GM12878 (cell line): Measurements from ENCODE around the gene FAM222A. TPM values are rescaled to one million over a fixed set of nuclear protein-coding genes. Genes with fewer than 3 reads are reported as not detected.

Experiments
- ATAC-seq: fragments of 200-7000 bp; cut with Tn5 transposase; 3 replicates; pipeline ENCODE4 v1.9.1; 2020; ENCODE audit warnings: mild to moderate bottlenecking, moderate library complexity
- BruUV-seq: library from RNA; stranded (reverse); fragments of 400-500 nt; replicated peaks from 2 replicates; lab custom pipeline; 2021; lab: Mats Ljungman, UMichigan
- CTCF ChIA-PET: fragments of 300-600 bp; sonication (Branson Sonifier 250); formaldehyde crosslinking; extraction: SDS; loops from one replicate; lab custom pipeline; 2021; ENCODE audit warnings: inconsistent platforms; lab: Yijun Ruan, JAX
- POLR2A ChIA-PET: fragments of 350-600 bp; formaldehyde crosslinking; extraction: SDS; loops from one replicate; lab custom pipeline; 2021; ENCODE audit warnings: inconsistent platforms; lab: Charles Lee
- RAD21 ChIA-PET: fragments of 300-600 bp; sonication (Branson Sonifier 250); formaldehyde crosslinking; loops from one replicate; lab custom pipeline; 2023; ENCODE audit warnings: antibody characterized with exemption; ENCODE audit not compliant: unreplicated experiment; lab: Charles Lee
- SMC1A ChIA-PET: fragments of 300-600 bp; sonication (Branson Sonifier 250); formaldehyde crosslinking; loops from one replicate; lab custom pipeline; 2023; ENCODE audit not compliant: unreplicated experiment, uncharacterized antibody; lab: Charles Lee
- DNase-seq: peaks from one replicate; pipeline ENCODE4 v3.0.0-alpha.2; 2011; ENCODE audit warnings: low read depth, low spot score
- FAIRE-seq: peaks from 3 replicates; lab custom pipeline; 2011; peaks lifted over from hg19 to GRCh38; lab: Jason Lieb, UNC
- H2AFZ ChIP-seq: 2 replicates; pipeline ENCODE4 v1.6.0; 2011; ENCODE audit warnings: low read depth, low read length, control low read depth; ENCODE audit not compliant: control insufficient read depth
- H3K27ac ChIP-seq: 2 replicates; pipeline ENCODE4 v1.5.1; 2011; ENCODE audit warnings: control low read depth; ENCODE audit not compliant: control insufficient read depth, insufficient read depth
- H3K27me3 ChIP-seq, 2 experiments: replicated peaks in 1 of 2; 2 replicates each; pipeline versions ENCODE4 v1.6.0 to v1.6.1; 2011; ENCODE audit warnings: low read length in 1 of 2; ENCODE audit not compliant: control insufficient read depth in 2 of 2, insufficient read depth in 2 of 2
- H3K36me3 ChIP-seq, 2 experiments: 2 replicates each; pipeline ENCODE4 v1.5.1; 2011; ENCODE audit warnings: low read length in 1 of 2; ENCODE audit not compliant: control insufficient read depth in 2 of 2, insufficient read depth in 2 of 2
- H3K4me1 ChIP-seq: 2 replicates; pipeline ENCODE4 v1.6.1; 2011; ENCODE audit warnings: mild to moderate bottlenecking, low read length, moderate library complexity, mixed read lengths; ENCODE audit not compliant: control insufficient read depth, insufficient read depth
- H3K4me2 ChIP-seq: 2 replicates; pipeline ENCODE4 v1.6.0; 2011; ENCODE audit warnings: control low read depth; ENCODE audit not compliant: control insufficient read depth, insufficient read depth
- H3K4me3 ChIP-seq: fragments of 200-600 bp; sonication (generic); 2 replicates; pipeline ENCODE4 v1.5.1; 2016
- H3K79me2 ChIP-seq: 2 replicates; pipeline ENCODE4 v1.6.0; 2011; ENCODE audit warnings: low read length; ENCODE audit not compliant: control insufficient read depth, insufficient read depth
- H3K9ac ChIP-seq: 2 replicates; pipeline ENCODE4 v1.8.0; 2011; ENCODE audit warnings: low read length, control low read depth, mixed read lengths; ENCODE audit not compliant: control insufficient read depth, insufficient read depth
- H3K9me3 ChIP-seq: replicated peaks from 3 replicates; pipeline ENCODE4 v1.5.1; 2011; ENCODE audit warnings: mild to moderate bottlenecking, low read length; ENCODE audit not compliant: control insufficient read depth, insufficient read depth
- H4K20me1 ChIP-seq: 2 replicates; pipeline ENCODE4 v1.6.0; 2011; ENCODE audit not compliant: control insufficient read depth, insufficient read depth
- E2F8 ChIP-seq: fragments of 450-650 bp; IDR thresholded peaks from 2 replicates; pipeline ENCODE4 v1.6.1; 2018; ENCODE audit warnings: mild to moderate bottlenecking, low read depth, moderate library complexity; ENCODE audit not compliant: partially characterized antibody
- FOXK2 ChIP-seq: fragments of 450-650 bp; IDR thresholded peaks from 2 replicates; pipeline ENCODE4 v1.6.1; 2017; ENCODE audit warnings: mild to moderate bottlenecking, moderate library complexity
- JUND ChIP-seq: IDR thresholded peaks from 2 replicates; pipeline ENCODE4 v1.6.1; 2012; ENCODE audit warnings: low read depth, mild to moderate bottlenecking, low read length, improper control_type of control experiment, moderate library complexity
- MXI1 ChIP-seq: fragments of 150-350 bp; IDR thresholded peaks from 2 replicates; pipeline ENCODE4 v1.6.1; 2011; ENCODE audit warnings: low read depth, mild to moderate bottlenecking, inconsistent platforms, low read length, improper control_type of control experiment
- NR2C2 ChIP-seq: IDR thresholded peaks from 2 replicates; pipeline ENCODE4 v1.6.1; 2011; ENCODE audit warnings: borderline replicate concordance, low read depth; ENCODE audit not compliant: control insufficient read depth, insufficient read length
- PBX3 ChIP-seq: IDR thresholded peaks from 2 replicates; pipeline ENCODE4 v1.6.1; 2011; ENCODE audit warnings: mild to moderate bottlenecking, low read depth, low read length, moderate library complexity; ENCODE audit not compliant: insufficient replicate concordance
- RAD21 ChIP-seq: IDR thresholded peaks from 2 replicates; pipeline ENCODE4 v1.6.1; 2011; ENCODE audit warnings: mild to moderate bottlenecking, low read depth, low read length, moderate library complexity; ENCODE audit not compliant: insufficient read depth
- RELA ChIP-seq: fragments of 450-650 bp; IDR thresholded peaks from 2 replicates; pipeline ENCODE4 v1.8.0; 2014; ENCODE audit warnings: borderline replicate concordance; ENCODE audit not compliant: partially characterized antibody
- SP1 ChIP-seq: IDR thresholded peaks from one replicate; pipeline ENCODE4 v1.6.1; 2011; ENCODE audit warnings: low read depth, low read length
- TAF1 ChIP-seq: IDR thresholded peaks from 2 replicates; pipeline ENCODE4 v1.6.1; 2011; ENCODE audit warnings: mild to moderate bottlenecking, low read depth, low read length, borderline replicate concordance
- YY1 ChIP-seq: IDR thresholded peaks from 2 replicates; pipeline ENCODE4 v1.6.1; 2011; ENCODE audit warnings: low read depth, mild to moderate bottlenecking, low read length
- ZBTB40 ChIP-seq: fragments of 450-650 bp; IDR thresholded peaks from 2 replicates; pipeline ENCODE4 v1.6.1; 2016; ENCODE audit warnings: mild to moderate bottlenecking, moderate library complexity, borderline replicate concordance
- ZNF24 ChIP-seq: fragments of 450-650 bp; IDR thresholded peaks from 2 replicates; pipeline ENCODE4 v1.6.1; 2017; ENCODE audit warnings: antibody characterized with exemption, mild to moderate bottlenecking
- WGBS: methylation state at CpG from one replicate; pipeline ENCODE4 v1.1.6; 2016; ENCODE audit warnings: low lambda C conversion rate; ENCODE audit not compliant: insufficient replicate concordance, insufficient coverage; ENCODE audit errors: missing lambda C conversion rate; 5-methylcytosine and 5-hydroxymethylcytosine counted together
- in situ Hi-C: fragments of 300-500 bp; cut with MboI; formaldehyde crosslinking; loops from 9 replicates; pipeline ENCODE4 v1.14.3; 2018; ENCODE audit warnings: mixed read lengths
- intact Hi-C: fragments of 100-400 bp; cut with micrococcal nuclease; formaldehyde crosslinking; loops from one replicate; pipeline ENCODE4 v1.14.2; 2022; ENCODE audit not compliant: unreplicated experiment
- polyA plus RNA-seq, 11 experiments: library from polyadenylated mRNA; depleted of rRNA in 4 of 11; unstranded in 6 of 11; stranded (reverse) in 5 of 11; fragments of >200 nt; fragmentation: Nextera tagmentation in 4 of 11; fragmentation: Illumina TruSeq in 1 of 11; extraction: Ambion mirVana in 4 of 11; extraction: Trizol in 1 of 11; gene quantifications; 1 replicate in 1 of 11; 2 replicates in 10 of 11; pipeline versions ENCODE4 v1.2.1 to v1.2.3, GENCODE V29; 2011 to 2016; ENCODE audit warnings: inconsistent platforms in 2 of 11, missing spikeins in 2 of 11, low read depth in 1 of 11
- total RNA-seq, 4 experiments: library from RNA; depleted of rRNA in 3 of 4; stranded (reverse); fragments of >200 nt in 3 of 4; fragmentation: Illumina TruSeq in 1 of 4; extraction: Trizol in 1 of 4; gene quantifications; 2 replicates each; pipeline versions ENCODE4 v1.2.1 to v1.2.3, GENCODE V29; 2013 to 2021
- TF ChIP-seq, protein P1 (sequence below): IDR thresholded peaks from 2 replicates; pipeline ENCODE4 v1.6.1; 2012; ENCODE audit warnings: low read depth, low read length, improper control_type of control experiment

Gene FAM222A
- total and polyA plus RNA-seq, 10 of the 15 experiments (the other 5 are each of a cell fraction or from before 2014, with no cell fraction given): 0.04 to 0.49 (median 0.14) TPM; not detected in 3

DNA sequence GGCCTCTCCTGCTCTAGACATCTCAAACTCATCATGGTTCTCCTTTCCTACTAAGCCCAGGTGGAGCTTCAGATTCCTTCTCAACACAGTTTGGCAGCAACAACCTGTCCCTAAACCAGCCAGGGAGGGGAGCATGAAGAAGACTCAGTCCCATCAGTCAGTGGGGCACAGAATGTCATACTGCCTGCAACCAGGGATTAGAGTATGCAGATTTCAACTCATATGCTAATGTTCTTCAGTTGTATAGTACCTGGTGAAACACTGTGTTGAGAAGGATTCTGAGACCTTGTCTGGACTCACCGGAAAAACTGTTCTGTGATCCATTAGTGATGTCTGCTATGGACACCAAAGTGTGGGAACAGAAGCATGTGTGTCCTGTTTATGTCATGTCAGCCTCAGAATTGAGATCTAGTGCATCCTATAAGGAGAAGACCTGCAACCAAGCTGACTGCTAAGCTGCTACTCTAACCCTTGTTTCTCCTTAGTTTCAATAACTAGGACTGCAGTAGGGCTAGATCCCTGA is 76.0 kb downstream of the FAM222A start:
- CTCF ChIA-PET: no interaction called here
- ATAC-seq (no peak), FAIRE-seq (no peak), DNase-seq (no peak)
- no peak overlapping the region for H3K9ac ChIP-seq
- no peaks in the 10 kb centered on the region for H3K36me3 ChIP-seq
- in situ Hi-C loops (no loop called here), intact Hi-C loops (no loop called here)
- no TSS peak for BruUV-seq
- RAD21 ChIA-PET: no interaction called here
- no peaks in the 10 kb centered on the region for H3K9me3 ChIP-seq
- H3K4me2 ChIP-seq: no peak overlapping the region
- no peak overlapping the region for H2AFZ ChIP-seq
- H3K27me3 ChIP-seq: peaks cover 3 to 4% of the 10 kb centered on the region in 2 experiments; a peak in 3 of 4 replicates
- H3K4me1 ChIP-seq: no peaks in the 10 kb centered on the region
- H4K20me1 ChIP-seq: no peaks in the 10 kb centered on the region
- H3K4me3 ChIP-seq: no peak overlapping the region
- no peaks in the 10 kb centered on the region for H3K79me2 ChIP-seq
- WGBS: 0% methylated on average over 1 of the region's 1 CpG
- H3K27ac ChIP-seq: no peak overlapping the region
- POLR2A ChIA-PET: no interaction called here
- SMC1A ChIA-PET: no interaction called here
- TF ChIP-seq E2F8 (no peak), TAF1 (no peak), RELA (no peak), RAD21 (no peak), ZNF24 (no peak), SP1 (no peak), PBX3 (no peak), NR2C2 (no peak), MXI1 (no peak), ZBTB40 (no peak), YY1 (no peak), JUND (no peak), FOXK2 (no peak)
- TF ChIP-seq, protein P1, sequence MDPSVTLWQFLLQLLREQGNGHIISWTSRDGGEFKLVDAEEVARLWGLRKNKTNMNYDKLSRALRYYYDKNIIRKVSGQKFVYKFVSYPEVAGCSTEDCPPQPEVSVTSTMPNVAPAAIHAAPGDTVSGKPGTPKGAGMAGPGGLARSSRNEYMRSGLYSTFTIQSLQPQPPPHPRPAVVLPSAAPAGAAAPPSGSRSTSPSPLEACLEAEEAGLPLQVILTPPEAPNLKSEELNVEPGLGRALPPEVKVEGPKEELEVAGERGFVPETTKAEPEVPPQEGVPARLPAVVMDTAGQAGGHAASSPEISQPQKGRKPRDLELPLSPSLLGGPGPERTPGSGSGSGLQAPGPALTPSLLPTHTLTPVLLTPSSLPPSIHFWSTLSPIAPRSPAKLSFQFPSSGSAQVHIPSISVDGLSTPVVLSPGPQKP: no peak
